HG03039 (cell line): ENCODE results near the gene ANTXR1.

Experiments used
- ATAC-seq: cut with Tn5 transposase; IDR thresholded peaks from one replicate; pipeline ENCODE4 v1.9.1; 2021; ENCODE audit warnings: mild to moderate bottlenecking, moderate library complexity; ENCODE audit not compliant: unreplicated experiment

The ANTXR1 gene

GRCh38 chr2:69032336-69032735, 19.4 kb downstream of the ANTXR1 start:
- ATAC-seq = no peak

GRCh38 chr2:69033461-69034095, 20.6 kb downstream of the ANTXR1 start:
- no peak for ATAC-seq

GRCh38 chr2:69034122-69034521, 21.1 kb downstream of the ANTXR1 start:
- no peak for ATAC-seq

- ATAC-seq = no peak
Observed at GRCh38 chr2:69034845-69035244, 21.9 kb downstream of the ANTXR1 start.

GRCh38 chr2:69036926-69037325, 23.9 kb downstream of the ANTXR1 start:
- ATAC-seq = no peak

- no peak for ATAC-seq
Observed at GRCh38 chr2:69041214-69041613, 28.2 kb downstream of the ANTXR1 start.

GRCh38 chr2:69043736-69044400, 30.9 kb downstream of the ANTXR1 start:
- no peak for ATAC-seq

GRCh38 chr2:69046221-69046662, 33.3 kb downstream of the ANTXR1 start:
- no peak for ATAC-seq

GRCh38 chr2:69047625-69048145, 34.7 kb downstream of the ANTXR1 start:
- ATAC-seq = no peak

GRCh38 chr2:69050802-69051201, 37.8 kb downstream of the ANTXR1 start:
- ATAC-seq = no peak

- no peak for ATAC-seq
Observed at GRCh38 chr2:69053416-69053965, 40.5 kb downstream of the ANTXR1 start.

- peak; percentile 80 for ATAC-seq
Observed at GRCh38 chr2:69054431-69054830, 41.5 kb downstream of the ANTXR1 start.

GRCh38 chr2:69055688-69056470, 42.9 kb downstream of the ANTXR1 start:
- no peak for ATAC-seq

GRCh38 chr2:69057660-69058059, 44.7 kb downstream of the ANTXR1 start:
- ATAC-seq = no peak

- no peak for ATAC-seq
Observed at GRCh38 chr2:69059731-69060290, 46.8 kb downstream of the ANTXR1 start.

GRCh38 chr2:69060938-69061501, 48.0 kb downstream of the ANTXR1 start:
- no peak for ATAC-seq

- no peak for ATAC-seq
Observed at GRCh38 chr2:69061525-69061924, 48.5 kb downstream of the ANTXR1 start.

GRCh38 chr2:69062307-69062962, 49.5 kb downstream of the ANTXR1 start:
- ATAC-seq = no peak

GRCh38 chr2:69065735-69066336, 52.9 kb downstream of the ANTXR1 start:
- no peak for ATAC-seq
